DLD1 (cell line): ENCODE results near the gene FOXE1.

ENCODE experiments used
- in situ Hi-C: cut with HindIII; loops from 2 replicates; pipeline ENCODE4 v1.10.0; 2017; ENCODE audit warnings: low sequenced_read_pairs

Gene FOXE1

GRCh38 chr9:97853056-97853843 is at the start of gene FOXE1:
Gene FOXE1, plus strand, starts transcription at chr9:97853226. Its CDS starts 689 bp downstream, at chr9:97853915.
- in situ Hi-C loops: no loop called here

DNA sequence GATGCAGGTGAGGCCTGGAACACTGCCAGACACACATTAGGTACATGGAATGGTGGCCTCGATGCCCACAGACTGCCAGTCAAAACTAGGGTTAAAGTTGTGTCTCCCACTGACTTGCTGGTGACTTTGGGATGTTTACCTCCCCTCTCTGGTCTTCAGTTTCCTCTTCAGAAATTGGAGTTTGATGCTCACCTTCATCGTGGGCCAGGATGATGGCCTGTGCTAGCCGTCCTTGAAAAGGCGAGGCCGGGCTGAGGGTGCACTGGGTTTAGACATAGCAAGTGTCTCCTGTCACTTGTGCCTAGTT is 49.0 kb upstream of the FOXE1 start:
- in situ Hi-C loops: no loop called here

- in situ Hi-C loops: no loop called here
Observed at GRCh38 chr9:97806721-97807120, 46.3 kb upstream of the FOXE1 start.

- in situ Hi-C loops: no loop called here
Observed at GRCh38 chr9:97807681-97808080, 45.3 kb upstream of the FOXE1 start.

DNA sequence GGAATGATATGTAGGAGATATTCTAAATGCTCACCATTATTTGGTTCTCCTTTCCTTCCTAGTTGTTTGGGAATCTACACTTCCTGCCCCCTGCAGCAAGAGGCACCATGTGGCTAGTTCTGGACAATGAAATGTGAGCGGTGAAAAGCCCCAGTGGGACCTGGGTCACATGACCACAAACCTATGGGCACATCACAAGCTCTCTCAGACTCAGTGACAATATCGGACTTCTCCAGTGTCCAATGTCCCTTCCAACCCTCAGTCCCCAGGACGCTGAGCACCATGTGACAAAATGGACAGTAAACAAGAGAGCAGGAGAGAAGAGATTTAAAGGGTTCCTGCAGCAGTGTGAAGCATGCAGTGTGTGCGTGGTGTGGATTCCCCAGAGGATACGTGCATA is 44.6 kb upstream of the FOXE1 start:
- in situ Hi-C loops: no loop called here

DNA sequence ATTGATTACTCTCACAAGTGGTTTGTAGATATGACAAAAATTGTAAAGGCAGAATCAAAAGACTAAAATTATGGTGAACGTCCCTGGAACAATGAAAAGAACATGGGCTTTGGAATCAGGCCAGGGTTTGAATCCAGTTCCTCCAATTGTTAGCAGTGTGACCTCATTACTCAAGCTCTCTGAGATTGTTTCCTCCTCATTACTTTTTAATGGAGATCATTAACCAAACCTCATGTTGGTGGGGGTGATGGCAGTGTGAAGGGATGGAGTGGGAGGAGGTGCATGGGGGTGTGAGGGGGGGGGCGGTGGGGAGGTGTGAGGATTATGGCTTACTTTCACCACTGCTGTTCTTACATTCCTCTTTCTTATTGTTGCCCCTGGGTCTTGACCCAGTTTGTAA is 44.1 kb upstream of the FOXE1 start:
- in situ Hi-C loops: no loop called here

DNA sequence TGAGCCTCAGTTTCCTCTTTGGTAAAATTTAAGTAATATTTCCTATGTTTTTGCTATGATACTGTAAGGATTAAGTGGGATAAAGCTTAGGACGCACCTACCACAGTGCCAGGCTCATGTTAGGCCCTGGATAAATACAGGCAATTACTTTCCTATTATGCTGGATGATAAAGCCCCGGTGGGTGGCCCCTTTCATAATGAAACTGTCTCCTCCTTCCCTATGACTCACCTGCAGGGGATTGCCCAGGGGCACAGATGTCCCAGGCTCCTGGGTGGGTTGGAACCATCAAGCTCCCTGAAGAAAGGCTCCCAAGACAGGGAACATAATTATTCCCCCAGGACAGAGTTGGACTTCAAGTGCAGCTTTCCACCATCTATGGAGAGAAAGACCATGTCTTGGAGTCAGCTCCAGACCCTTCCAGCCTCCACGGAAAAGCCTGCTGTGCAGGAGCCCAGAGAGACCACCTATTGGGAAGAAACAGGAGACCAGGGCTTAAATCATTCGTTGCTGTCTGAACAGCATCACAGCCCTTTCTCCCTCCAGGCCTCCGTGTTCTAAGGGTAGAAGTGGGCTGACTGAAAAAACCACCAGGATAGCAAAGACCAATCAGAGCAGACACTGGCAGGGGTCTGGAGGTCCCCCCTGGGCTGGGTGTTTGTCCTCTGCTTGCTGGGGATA is 43.2 kb upstream of the FOXE1 start:
- in situ Hi-C loops: no loop called here

DNA sequence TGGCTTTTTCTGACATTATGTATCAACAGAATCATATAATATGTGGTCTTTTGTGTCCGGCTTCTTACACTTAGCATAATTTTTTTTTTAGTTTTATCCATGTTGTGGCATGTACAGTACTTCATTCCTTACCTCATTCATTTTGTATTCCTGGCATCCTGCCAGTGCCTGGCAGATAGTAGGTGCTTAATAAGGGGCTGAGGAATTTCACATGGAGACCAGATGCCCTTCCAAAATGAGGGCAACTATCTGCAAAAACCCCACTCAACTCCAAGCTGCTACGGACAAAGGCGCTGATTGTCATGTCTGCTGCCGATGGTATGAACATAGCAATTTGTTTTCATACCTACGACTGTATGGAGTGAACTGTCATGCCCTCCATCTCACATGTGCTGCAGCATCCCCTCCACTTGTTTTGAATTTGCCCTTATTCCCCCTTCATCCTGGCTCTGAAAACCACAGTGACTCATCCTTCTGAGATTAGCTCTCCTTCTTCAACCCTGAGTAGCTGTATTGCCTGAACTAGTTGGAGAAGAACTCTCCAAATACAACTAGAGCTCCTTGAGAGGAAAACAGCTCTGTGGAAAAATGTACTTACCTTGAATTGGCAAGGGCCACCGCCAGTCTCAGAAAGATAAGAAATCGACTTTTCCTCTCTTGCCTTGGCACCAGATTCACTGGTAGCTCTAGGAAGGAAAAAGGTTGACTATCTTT is 41.3 kb upstream of the FOXE1 start:
- in situ Hi-C loops: no loop called here

DNA sequence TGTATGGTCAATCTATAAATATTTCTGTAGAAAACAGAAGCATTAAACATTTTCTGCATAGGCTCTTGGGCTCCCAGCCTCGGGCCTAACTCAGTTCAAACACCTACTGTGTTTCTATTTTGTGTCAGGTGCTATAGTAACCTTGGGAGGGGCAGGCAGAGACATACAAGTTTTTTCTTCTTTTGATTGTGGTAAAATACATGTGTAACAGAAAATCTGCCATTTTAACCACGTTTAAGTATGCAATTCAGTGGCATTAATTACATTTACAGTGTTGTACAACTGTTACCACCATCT is 40.8 kb upstream of the FOXE1 start:
- in situ Hi-C loops: no loop called here

GRCh38 chr9:97813072-97813471 is 40.0 kb upstream of the FOXE1 start:
- in situ Hi-C loops: no loop called here

DNA sequence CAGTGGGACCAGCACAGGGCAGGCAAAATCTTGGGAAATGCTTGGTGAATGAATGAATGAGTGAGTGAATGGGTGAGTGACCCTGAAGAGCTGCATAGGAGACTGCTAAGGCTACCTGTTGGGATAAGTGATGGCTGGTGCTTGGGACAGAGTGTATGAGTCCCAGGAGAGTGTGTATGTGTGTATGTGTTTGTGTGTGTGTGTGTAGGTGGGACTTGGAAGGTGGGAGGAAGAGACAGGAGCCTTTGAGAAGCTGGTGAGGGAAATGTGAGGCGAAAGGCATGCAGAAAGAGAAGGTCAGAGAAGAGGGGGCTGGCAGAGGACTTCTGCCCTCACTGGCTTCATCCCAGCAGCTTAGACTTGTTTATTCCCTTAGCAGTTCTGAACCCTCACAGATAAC is 33.3 kb upstream of the FOXE1 start:
- in situ Hi-C loops: no loop called here

GRCh38 chr9:97820373-97820772 is 32.7 kb upstream of the FOXE1 start:
- in situ Hi-C loops: no loop called here

- in situ Hi-C loops: no loop called here
Observed at GRCh38 chr9:97830884-97831829, 21.9 kb upstream of the FOXE1 start.

GRCh38 chr9:97831843-97832636 is 21.0 kb upstream of the FOXE1 start:
- in situ Hi-C loops: no loop called here

- in situ Hi-C loops: no loop called here
Observed at GRCh38 chr9:97840521-97840920, 12.5 kb upstream of the FOXE1 start.

- in situ Hi-C loops: no loop called here
Observed at GRCh38 chr9:97842960-97843359, 10.1 kb upstream of the FOXE1 start.

GRCh38 chr9:97845130-97845529 is 7.9 kb upstream of the FOXE1 start:
- in situ Hi-C loops: no loop called here

- in situ Hi-C loops: no loop called here
Observed at GRCh38 chr9:97845763-97846162, 7.3 kb upstream of the FOXE1 start.

DNA sequence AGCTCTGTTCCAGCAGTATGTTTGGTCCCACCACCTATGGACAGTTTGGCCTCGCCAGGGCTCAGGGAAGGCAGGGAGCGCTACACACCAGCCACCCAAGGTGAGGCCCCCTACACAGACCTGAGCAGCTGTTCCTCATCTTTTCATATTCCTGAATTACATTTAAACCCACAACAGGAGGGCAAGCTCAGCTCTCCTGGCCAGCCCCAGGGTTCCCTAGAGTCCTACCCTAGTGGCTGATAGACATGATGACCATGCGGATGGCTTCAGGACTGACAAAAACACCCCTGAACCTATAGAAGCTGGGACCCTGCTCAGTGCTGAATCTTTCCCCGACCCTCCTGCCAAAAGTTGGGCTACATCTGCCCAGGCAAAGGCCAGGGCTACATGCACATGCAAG is 6.7 kb upstream of the FOXE1 start:
- in situ Hi-C loops: no loop called here

GRCh38 chr9:97847474-97848214 is 5.4 kb upstream of the FOXE1 start:
- in situ Hi-C loops: no loop called here
